Renal pelvis (tissue), 4 donors: Measurements from ENCODE around the gene CEBPA. TPM values are rescaled to one million over a fixed set of nuclear protein-coding genes. Genes with fewer than 3 reads are reported as not detected.

Source experiments
- DNase-seq: peaks from one replicate; pipeline ENCODE4 v3.0.0-alpha.2; 2013
- polyA plus RNA-seq, 3 donors: library from polyadenylated mRNA; unstranded; fragments of 120-200 nt; gene quantifications; one replicate each; pipeline ENCODE4 v1.2.1, GENCODE V29; 2013; ENCODE audit not compliant: insufficient read length in 3 of 3

Gene CEBPA
- polyA plus RNA-seq, 3 donors = 4.0 to 8.5 (median 4.5) TPM

- no peak for DNase-seq
Observed at GRCh38 chr19:33274663-33275558, 27.4 kb downstream of the CEBPA start.

- no peak for DNase-seq
Observed at GRCh38 chr19:33273881-33274662, 28.3 kb downstream of the CEBPA start.

DNA sequence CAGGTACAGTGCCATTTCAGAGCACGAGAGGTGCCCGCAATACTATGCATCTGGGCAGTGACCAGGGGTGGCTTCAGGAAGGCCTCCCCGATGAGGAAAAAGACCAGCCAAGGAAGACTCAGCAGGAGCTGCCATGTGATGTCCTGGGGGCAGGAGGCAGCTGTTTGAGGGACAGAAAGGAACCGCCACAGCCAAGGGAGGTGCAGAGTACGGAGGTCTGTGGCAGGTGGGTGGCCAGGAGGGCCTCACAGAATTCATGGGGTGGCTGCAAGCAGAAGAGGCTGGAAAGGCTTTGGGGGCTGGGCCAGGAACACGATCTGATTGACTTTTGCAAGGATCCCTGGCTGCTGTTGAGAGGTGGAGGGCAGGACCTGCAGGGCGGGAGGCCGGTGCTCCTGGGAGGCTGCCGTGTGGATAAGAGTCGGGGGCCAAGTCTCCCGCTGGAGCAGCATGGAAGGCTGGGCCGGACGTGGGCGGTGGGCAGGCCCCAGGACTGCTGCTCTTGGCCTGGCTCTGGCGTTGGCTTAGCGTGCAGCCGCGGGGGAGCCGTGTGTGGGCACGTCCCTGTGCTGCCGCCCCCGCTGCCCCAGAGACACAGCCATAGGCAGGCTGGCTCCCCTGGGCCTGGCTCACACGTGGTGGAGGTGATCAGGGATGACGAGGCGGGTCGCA, 29.1 kb downstream of the CEBPA start:
- DNase-seq = no peak

- DNase-seq = no peak
Observed at GRCh38 chr19:33271246-33272021, 30.9 kb downstream of the CEBPA start.

GRCh38 chr19:33270769-33271168, 31.6 kb downstream of the CEBPA start:
- no peak for DNase-seq

DNA sequence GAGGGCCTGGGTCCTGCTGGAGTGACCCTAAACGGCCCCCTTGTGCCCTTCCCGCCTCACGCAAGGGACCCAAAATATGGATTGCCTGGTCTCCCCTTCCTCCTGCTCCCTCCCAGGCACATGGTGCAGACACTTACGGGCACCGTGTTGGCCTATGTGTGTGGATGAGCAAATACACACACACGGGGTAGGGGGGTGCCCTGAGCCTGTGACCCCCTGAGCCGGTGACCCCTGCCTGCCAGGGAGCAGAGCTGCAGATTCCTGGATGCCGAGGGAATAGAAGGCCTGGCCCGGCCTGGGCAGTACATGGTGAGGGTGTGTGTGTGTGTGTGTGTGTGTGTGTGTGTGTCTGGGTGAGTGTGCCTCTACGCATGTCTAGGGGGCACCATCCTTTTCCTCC, 33.3 kb downstream of the CEBPA start:
- DNase-seq = no peak

DNA sequence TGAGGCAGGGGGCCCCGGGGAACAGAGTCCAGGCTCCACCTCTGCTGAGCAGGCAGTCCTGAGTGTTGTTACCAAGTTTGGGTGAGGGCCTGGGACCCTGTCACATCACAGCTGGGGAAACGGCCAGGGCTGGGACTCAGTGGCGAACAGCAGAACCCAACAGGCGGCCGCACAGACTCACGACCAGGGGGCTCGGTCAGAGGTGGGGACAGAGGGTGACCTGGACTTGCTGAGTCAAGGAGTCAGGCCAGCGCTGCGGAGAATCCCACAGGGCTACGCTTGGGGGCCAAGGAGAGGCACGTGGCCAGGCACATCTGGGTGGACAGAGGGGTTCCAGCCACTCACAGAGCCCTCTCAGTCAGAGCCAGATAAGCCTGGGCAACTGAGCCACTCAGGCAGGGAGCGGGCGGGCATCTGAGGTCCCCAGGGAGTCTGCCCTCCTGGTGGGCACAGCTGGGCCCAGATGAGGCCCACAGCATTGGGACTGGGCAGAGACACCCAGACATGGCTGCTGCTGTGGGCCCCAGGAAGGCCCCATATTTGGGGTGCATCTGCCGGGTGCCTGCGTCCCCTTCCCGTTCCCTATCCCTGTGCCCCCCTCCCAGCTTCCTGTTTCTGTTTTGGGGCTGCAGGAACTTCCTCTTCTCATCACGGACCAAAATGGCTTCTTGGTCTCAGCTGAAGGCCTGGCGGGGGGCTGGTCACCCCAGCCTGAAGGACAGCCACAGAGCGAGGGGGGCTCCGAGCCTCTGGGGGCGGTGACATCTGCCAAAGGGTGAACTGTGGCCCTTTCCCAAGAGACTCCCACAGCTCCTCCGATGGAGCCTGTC, 34.0 kb downstream of the CEBPA start:
- DNase-seq = no peak

- no peak for DNase-seq
Observed at GRCh38 chr19:33267706-33268105, 34.6 kb downstream of the CEBPA start.

DNA sequence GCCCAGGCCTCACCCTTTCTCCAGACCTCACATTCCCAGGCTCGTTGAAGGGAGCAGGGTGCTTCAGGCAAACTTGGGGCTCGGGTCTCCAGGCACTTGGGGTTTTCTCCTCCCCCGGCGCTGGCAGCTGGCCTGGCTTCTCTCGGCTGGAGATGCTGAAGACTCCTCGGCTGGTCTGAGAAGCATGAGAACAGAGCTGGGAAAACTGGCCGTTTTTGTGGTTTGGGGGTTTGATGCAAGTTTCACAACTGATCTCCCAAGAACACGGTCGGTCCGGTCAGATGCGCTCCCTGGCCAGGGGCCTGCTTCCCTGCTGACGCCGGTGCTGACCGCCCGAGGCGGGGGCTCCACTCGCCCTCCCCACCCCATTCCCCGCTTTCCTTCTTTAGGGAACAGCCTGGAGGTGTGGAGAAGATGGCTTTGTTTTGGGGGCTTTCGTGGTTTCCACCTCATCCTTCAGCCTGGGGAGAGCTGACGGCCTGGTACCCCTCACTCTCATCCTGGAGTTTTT, 35.3 kb downstream of the CEBPA start:
- DNase-seq = no peak

DNA sequence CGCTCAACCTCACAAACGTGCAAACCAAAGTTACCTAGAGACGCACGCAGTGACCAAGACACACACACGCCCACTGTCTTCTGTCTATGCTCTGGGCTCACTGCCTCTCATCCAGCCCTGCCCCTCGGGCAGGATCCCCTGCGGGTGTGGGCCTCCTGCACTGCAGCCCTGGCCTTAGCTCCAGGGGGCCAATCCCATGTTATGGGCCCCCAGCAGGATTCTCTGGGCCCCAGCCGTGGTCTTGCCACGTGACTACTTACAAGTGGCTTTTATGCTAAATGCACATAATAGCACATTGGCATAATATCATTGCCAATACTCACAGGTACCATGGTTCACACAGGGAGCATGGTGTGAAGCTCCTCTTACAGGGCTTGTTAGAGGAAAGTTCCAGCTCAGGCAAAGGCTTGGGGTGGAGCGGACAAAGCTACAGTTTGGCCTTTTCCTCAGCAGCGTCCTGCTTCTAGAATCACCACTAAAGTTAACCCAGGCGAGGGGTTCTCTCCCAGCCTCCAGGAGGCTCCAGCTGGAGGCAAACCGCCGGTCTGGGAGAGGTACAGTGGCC, 37.4 kb downstream of the CEBPA start:
- DNase-seq = no peak

GRCh38 chr19:33263325-33264023, 38.9 kb downstream of the CEBPA start:
- no peak for DNase-seq

DNA sequence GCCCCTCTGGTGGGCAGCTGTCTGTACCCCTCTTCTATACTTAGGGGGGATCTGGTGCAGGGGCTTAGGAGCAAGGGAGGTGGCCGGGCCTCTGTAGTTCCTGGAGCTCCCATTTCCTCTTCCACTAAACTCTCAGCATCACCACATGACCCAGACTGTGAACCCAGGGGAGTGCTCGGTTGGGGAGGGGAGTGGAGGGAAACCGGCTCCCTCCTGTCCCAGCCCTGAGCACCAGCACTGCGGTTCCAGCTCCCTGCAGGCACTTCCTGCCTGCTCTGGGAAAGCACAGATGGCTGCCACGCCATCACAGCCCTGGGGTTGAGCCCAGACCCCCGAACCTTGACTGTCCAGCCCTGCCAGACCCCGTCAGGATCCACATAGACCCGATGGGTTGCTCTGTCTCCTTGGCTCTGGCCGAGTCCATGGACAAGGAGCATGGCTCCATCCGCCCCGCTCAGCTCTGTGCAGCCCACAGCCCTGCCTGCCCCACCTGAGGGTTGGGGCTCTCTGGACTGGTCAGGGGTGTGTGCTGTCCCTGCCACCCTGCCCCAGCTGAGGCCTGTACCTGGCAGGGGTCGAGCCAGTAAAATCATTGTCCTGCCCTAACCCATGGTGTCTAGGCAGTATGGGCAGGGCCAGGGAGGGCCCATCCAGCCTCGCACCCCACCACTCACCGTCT, 40.7 kb downstream of the CEBPA start:
- DNase-seq = no peak

DNA sequence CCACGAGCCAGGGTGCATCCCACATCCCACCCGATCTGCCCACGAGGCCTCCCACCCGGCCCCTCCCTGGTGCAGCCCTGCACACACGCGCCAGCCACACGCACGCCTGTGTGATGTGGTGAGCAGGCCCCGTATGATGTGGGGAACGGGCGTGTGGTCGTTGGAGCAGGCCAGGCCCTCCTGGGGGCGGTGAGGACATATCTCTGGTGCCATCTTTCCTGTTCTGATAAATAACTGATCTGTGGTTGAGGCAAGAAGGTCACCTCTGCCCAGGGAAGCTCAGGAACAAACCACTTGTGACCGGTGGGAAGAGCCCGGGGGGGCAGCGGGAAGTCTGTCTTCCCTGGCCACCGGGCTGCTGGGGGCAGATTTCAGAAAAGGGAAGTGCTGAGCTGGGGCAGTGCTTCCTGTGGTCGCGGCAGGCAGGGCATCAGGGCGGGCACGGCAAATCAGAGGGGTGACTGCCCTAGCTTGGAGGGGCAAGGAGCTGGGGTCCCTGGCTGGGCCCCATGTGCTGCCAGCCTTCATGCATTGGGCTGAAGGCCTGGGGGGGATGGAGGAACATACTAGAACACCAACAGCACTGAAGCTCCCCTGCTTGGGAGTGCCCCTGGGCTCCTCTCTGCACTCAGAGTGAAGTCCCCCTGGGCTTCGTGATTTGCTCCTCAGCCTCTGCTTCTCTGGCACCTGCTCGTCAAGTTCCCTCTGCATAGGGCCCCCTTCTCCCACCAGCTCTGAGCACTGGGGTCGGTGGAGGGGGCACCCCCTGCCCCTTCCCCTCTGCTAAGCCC, 41.5 kb downstream of the CEBPA start:
- DNase-seq = no peak

DNA sequence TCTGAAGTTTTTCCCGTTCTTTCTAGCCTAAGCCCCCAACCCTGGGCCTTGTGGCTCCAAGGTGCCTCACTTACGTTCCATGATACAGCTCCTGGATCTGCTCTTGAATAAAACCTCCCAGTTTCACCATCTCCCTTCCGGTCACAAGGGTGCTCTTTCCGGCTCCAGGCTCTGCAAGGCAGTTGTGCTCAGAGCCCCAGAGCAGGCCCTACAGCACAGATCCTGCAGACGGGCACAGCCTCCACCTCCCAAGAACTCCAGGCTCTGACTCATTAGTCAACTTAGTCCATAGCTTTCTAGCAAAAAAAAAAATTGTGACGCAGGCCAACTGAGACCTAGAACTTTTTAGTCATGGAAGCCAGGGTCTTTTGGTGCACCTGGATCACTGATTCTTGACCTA, 42.8 kb downstream of the CEBPA start:
- DNase-seq = no peak

DNA sequence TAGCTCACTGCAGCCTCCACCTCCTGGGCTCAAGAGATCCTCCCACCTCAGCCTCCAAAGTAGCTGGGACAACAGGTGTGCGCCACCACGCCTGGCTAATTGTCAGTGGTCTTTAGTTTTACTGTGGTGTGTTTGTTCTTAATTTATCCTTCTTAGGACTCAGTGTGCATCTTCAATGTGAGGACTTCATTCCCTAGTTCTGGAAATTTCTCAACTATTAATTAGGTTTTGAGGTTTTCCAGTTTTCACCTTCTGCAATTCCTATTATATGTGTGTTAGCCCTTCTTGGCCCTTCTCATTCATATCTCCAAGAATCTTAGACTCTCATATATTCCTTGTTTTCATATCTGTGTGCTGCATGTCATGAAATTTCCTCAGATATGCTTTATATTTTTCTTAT, 44.5 kb downstream of the CEBPA start:
- DNase-seq = no peak

DNA sequence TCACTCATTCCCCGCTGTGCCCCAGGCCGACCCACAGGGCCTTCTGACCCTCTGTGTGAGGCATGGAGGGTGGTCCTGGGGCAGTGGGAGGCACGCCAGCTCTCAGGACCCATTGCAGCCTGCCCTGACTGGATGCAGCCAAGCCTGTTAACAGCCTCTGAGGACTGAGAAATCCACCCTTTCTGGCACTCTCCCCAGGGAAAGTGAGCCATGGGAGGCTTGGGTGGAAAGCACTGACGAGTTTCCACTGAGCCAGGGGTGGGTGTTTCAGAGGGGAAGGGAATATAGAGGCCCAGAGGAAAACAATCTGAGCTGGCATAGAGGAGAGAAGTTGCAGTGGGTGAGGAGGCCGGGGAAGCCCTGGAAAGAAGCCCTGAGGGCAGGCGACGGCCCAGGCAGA, 46.1 kb downstream of the CEBPA start:
- no peak for DNase-seq

- DNase-seq = no peak
Observed at GRCh38 chr19:33255781-33256180, 46.6 kb downstream of the CEBPA start.

DNA sequence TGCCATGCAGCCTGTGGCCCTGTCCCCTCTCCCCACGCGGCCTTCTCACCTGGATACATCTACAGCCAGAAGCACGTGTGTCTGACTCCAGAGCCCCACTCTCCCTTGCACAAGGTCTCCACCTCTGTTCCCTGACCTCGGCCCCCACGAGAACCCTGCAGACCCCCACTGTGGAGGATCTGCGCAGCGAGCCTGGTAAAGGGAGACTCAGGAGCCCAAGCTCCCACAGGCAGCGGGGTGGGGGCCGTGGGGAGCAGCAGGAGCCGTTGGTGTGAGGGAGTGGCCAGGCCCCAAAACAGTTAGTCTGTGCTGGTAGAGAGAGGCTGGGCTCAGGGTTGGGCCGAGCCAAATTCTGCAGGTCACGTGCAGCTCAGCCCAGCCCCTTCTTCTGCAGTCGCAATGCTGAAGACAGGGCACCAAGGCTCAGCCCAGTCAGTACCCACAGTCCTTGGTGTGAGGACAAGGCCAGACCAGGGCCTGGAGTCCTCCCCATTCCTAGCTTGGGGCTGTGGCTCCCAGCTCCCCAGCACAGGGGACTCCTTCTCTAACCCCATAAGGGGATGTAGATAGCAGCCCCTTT, 48.0 kb downstream of the CEBPA start:
- no peak for DNase-seq
